Activated B cell treated with CpG ODN at 0.5 μM for 24 hours (primary cell): Measurements from ENCODE around the gene TSC1. TPM values are rescaled to one million over a fixed set of nuclear protein-coding genes. Genes with fewer than 3 reads are reported as not detected.

Experiments
- ATAC-seq: fragments of 200-7000 bp; cut with Tn5 transposase; one replicate; pipeline ENCODE4 v1.10.0; 2021; ENCODE audit warnings: low read depth, mild to moderate bottlenecking, moderate library complexity
- CTCF ChIA-PET: fragments of 350-600 bp; sonication (Branson Sonifier 250); formaldehyde crosslinking; loops from one replicate; lab custom pipeline; 2021; ENCODE audit warnings: antibody characterized with exemption; lab: Charles Lee
- POLR2A ChIA-PET: fragments of 350-600 bp; sonication (Branson Sonifier 250); formaldehyde crosslinking; loops from one replicate; lab custom pipeline; 2021; ENCODE audit warnings: antibody characterized with exemption; lab: Charles Lee
- DNase-seq: peaks from one replicate; pipeline ENCODE4 v3.0.0; 2022
- H3K27ac Mint-ChIP-seq: one replicate; pipeline ENCODE4 v1.8.0; 2020; ENCODE audit warnings: mixed read lengths
- H3K27me3 Mint-ChIP-seq: one replicate; pipeline ENCODE4 v1.8.0; 2021; ENCODE audit warnings: mixed read lengths
- H3K36me3 Mint-ChIP-seq: one replicate; pipeline ENCODE4 v1.8.0; 2021; ENCODE audit warnings: low read depth, mixed read lengths
- H3K4me1 Mint-ChIP-seq: one replicate; pipeline ENCODE4 v1.8.0; 2021; ENCODE audit warnings: mixed read lengths
- H3K4me3 Mint-ChIP-seq: one replicate; pipeline ENCODE4 v1.8.0; 2020; ENCODE audit warnings: mild to moderate bottlenecking, mixed read lengths
- H3K9me3 Mint-ChIP-seq: one replicate; pipeline ENCODE4 v1.8.0; 2020; ENCODE audit warnings: mixed read lengths
- CTCF ChIP-seq: fragments of 200-600 bp; IDR thresholded peaks from one replicate; pipeline ENCODE4 v1.8.0; 2022; ENCODE audit warnings: antibody characterized with exemption, mild to moderate bottlenecking
- intact Hi-C: fragments of 100-400 bp; cut with micrococcal nuclease; formaldehyde crosslinking; loops from one replicate; pipeline ENCODE4 v1.15.1; 2024
- total RNA-seq: library from RNA; stranded (reverse); gene quantifications from 2 replicates; pipeline ENCODE4 v1.2.3, GENCODE V29; 2022

TSC1 gene
- total RNA-seq, 1 donor from 2014 or later: 61.4 TPM

GRCh38 chr9:132879457-132880323, 64.7 kb downstream of the TSC1 start:
- Mint-ChIP-seq H3K4me1 (peaks cover 15% of the 10 kb centered on the region), H3K36me3 (no peaks in the 10 kb centered on the region), H3K9me3 (no peaks in the 10 kb centered on the region), H3K4me3 (peak overlapping the region; percentile 82), H3K27me3 (no peaks in the 10 kb centered on the region), H3K27ac (peak overlapping the region; percentile 66)
- ATAC-seq (no peak), DNase-seq (no peak)
- intact Hi-C loops: loop anchor here (2.0 to 5.0 kb wide), 2 partner anchors 65 to 637 kb away; partner anchors contain the start of gene TSC1
- ChIA-PET POLR2A (interaction anchor here (0.9 to 3.2 kb wide), 3 partner anchors 8 to 151 kb away, joined by 3 to 18 read pairs (median 4); partner anchors contain the start of gene GTF3C5), CTCF (interaction anchor here (1.2 to 2.6 kb wide), 4 partner anchors 20 to 142 kb away, joined by 3 to 13 read pairs (median 4); no protein-coding TSS in a partner anchor)
- TF ChIP-seq CTCF: no peak

- intact Hi-C loops: loop anchor here (1.0 to 5.0 kb wide), 6 partner anchors 9 to 637 kb away; partner anchors contain the start of genes GTF3C4, TSC1 and TTF1
- POLR2A ChIA-PET: interaction anchor here (0.9 to 3.2 kb wide), 4 partner anchors 9 to 209 kb away, joined by 3 to 18 read pairs (median 11); partner anchors contain the start of genes DDX31, GTF3C4 and GTF3C5
- no peaks in the 10 kb centered on the region for H3K9me3 Mint-ChIP-seq
- peak within 1 kb of the TSS; percentile 70 for H3K27ac Mint-ChIP-seq
- H3K4me1 Mint-ChIP-seq: peaks cover 15% of the 10 kb centered on the region
- CTCF ChIA-PET: interaction anchor here (1.3 to 2.6 kb wide), 2 partner anchors 23 to 30 kb away, joined by 4 to 13 read pairs; no protein-coding TSS in a partner anchor
- no peaks in the 10 kb centered on the region for H3K27me3 Mint-ChIP-seq
- no peaks in the 10 kb centered on the region for H3K36me3 Mint-ChIP-seq
- TF ChIP-seq CTCF: no peak
- ATAC-seq: peak; percentile 58
- peak within 1 kb of the TSS; percentile 82 for H3K4me3 Mint-ChIP-seq
- peak; percentile 36 for DNase-seq
Measured at GRCh38 chr9:132878695-132879456, 65.5 kb downstream of the TSC1 start, which contains the start of gene SPACA9. SPACA9 (plus strand) TSS chr9:132878898; CDS start chr9:132883948, 5,050 bp downstream.

GRCh38 chr9:132877824-132878694, 66.4 kb downstream of the TSC1 start, which contains the start of gene AK8:
AK8 (minus strand) TSS chr9:132878284; CDS start chr9:132878255, 29 bp downstream.
- Mint-ChIP-seq H3K9me3 (no peaks in the 10 kb centered on the region), H3K27ac (peak within 1 kb of the TSS; percentile 70), H3K27me3 (no peaks in the 10 kb centered on the region), H3K36me3 (no peaks in the 10 kb centered on the region), H3K4me3 (peak within 1 kb of the TSS; percentile 82), H3K4me1 (peaks cover 17% of the 10 kb centered on the region)
- intact Hi-C loops: loop anchor here (1.0 to 5.0 kb wide), 6 partner anchors 10 to 636 kb away; partner anchors contain the start of genes GTF3C4, TSC1 and TTF1
- no peak for TF ChIP-seq CTCF
- peak; percentile 85 for ATAC-seq
- ChIA-PET POLR2A (interaction anchor here (2.8 to 3.2 kb wide), 2 partner anchors 10 to 208 kb away, joined by 18 read pairs; partner anchors contain the start of genes DDX31 and GTF3C4), CTCF (interaction anchor here (1.3 kb wide), 1 partner anchor 29 kb away, joined by 4 read pairs; no protein-coding TSS in a partner anchor)
- DNase-seq: peak; percentile 87

GRCh38 chr9:132877458-132877823, 67.0 kb downstream of the TSC1 start:
- Mint-ChIP-seq H3K9me3 (no peaks in the 10 kb centered on the region), H3K36me3 (no peaks in the 10 kb centered on the region), H3K4me1 (peaks cover 17% of the 10 kb centered on the region), H3K27ac (no peak overlapping the region), H3K4me3 (peak overlapping the region; percentile 75), H3K27me3 (no peaks in the 10 kb centered on the region)
- no peak for DNase-seq
- intact Hi-C loops: loop anchor here (5.0 kb wide), 1 partner anchor 635 kb away; no protein-coding TSS in a partner anchor
- CTCF ChIA-PET: interaction anchor here (1.4 kb wide), 1 partner anchor 28 kb away, joined by 3 read pairs; no protein-coding TSS in a partner anchor
- POLR2A ChIA-PET: interaction anchor here (2.8 to 3.2 kb wide), 2 partner anchors 11 to 207 kb away, joined by 18 read pairs; partner anchors contain the start of genes DDX31 and GTF3C4
- no peak for ATAC-seq
- no peak for TF ChIP-seq CTCF
